HG03457 (cell line): Measurements from ENCODE around the gene AFF3.

ENCODE experiments used
- ATAC-seq: cut with Tn5 transposase; IDR thresholded peaks from one replicate; pipeline ENCODE4 v1.9.1; 2021; ENCODE audit warnings: moderate number of reproducible peaks; ENCODE audit not compliant: unreplicated experiment

Gene AFF3

GRCh38 chr2:100073110-100073509 lies 69.3 kb downstream of the AFF3 start:
- no peak for ATAC-seq

GRCh38 chr2:100072503-100072902 lies 69.9 kb downstream of the AFF3 start:
- no peak for ATAC-seq

DNA sequence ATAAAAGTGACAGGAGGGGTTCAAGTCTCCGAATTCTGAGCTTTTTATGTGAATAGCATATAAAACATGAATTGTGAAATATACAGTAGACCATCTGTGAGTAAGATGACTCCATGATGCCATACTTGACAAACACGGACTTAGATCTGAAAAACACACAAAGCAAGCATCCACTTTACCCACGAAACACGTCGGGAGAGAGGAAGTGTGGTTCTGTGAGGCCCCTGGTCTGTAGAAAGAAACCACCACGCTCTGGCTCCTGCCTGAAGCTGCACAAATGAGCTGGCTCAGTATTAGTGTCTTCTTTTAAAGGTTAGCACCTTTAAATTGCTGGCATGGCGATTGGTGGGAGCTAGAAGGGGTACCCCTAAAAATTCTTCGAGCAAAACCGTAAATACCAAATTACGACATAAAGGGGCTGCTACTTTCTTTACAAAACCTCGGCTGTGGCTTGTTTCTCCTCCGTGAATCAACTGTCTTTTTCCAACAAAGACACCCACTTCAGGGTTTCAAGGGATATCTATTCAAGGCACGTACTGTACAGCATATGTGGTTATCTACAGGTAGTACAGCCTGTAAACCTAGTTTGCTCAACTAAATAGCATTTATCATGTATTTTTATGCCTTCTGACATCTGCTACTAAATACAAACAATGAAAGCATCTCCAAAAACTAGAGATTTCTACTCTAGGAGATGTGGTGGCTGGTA lies 70.9 kb downstream of the AFF3 start:
- no peak for ATAC-seq

GRCh38 chr2:100070078-100070477 lies 72.3 kb downstream of the AFF3 start:
- no peak for ATAC-seq

- no peak for ATAC-seq
These were observed 74.0 kb downstream of the AFF3 start for GRCh38 chr2:100068395-100068794.

DNA sequence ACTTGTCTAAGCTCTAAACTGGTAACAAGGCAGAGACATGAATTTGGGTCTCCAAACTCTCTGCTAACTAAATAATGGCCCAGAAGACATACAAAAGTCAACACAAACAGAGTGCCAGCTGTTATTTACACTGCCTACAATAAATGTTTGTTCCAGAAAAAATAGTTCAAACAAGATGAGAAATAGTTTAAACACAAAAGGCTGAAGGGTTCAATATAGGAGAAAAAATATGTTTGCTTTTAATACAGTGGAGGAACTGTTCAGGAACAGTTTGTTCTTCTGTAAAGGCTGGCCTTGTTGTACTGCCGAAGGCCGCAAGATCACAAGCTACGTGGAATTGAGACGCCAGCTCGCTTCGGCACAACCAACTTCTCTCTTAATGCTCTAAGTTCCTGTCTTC lies 74.6 kb downstream of the AFF3 start:
- ATAC-seq = no peak

GRCh38 chr2:100066856-100067255 lies 75.5 kb downstream of the AFF3 start:
- no peak for ATAC-seq

GRCh38 chr2:100066246-100066645 lies 76.1 kb downstream of the AFF3 start:
- no peak for ATAC-seq

DNA sequence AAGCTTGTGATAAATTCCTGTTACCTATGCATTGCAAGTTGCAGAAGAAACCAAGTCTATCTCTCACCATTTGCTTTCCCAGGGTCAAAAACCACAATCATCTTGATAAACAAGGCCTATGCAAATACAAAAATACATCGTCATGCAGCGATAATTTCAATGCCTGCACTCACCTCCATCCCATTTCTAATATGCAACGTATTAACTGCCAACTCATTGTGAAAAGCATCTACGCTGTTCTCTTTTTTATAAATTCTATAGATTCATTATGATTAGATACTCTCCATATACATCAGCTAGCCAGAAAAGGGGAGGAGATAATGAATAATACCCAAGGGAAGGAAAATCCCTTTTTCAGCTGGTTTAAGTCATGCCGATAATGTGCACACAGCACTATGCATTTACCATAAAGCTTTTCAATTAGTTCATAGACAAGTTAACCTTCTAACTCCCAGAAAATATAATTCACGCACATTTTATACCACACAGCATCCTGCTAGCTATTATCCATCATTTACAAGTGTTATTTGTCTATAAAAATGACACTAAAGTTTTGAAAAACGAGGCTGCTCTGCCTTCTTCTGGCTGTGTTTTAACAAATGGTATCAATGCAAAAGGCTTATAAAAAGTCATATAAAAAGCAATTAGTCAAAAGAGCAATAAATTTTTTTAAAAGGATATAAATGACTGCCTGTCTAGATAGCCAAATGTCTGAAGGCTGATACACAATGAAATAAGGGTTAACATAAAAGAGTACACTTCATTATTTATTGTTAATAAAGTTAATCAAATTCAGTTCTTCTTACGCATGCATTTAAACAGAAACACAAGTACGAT lies 77.6 kb downstream of the AFF3 start:
- ATAC-seq = no peak

GRCh38 chr2:100064165-100064564 lies 78.2 kb downstream of the AFF3 start:
- no peak for ATAC-seq

- ATAC-seq = no peak
These were observed 78.9 kb downstream of the AFF3 start for GRCh38 chr2:100063459-100063953.

DNA sequence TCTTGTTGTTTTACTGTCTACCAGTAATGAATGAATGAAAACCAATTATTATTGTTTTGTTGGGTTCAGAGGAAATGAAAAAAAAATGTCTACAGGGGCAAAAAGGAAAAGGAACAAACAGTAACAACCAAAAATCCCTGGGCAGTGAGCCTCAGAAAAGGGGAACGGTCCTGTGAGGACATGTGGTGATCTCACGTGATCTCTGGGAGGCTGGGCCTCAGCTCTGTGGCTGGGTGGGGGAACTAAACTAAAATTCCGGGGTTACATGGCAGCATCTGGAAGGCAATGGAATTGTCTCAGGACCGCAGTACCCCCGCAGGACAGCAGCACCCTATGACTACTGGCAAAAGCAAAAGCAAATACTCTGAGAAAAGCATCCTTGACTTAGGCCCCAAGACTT lies 80.1 kb downstream of the AFF3 start:
- ATAC-seq = no peak

- no peak for ATAC-seq
These were observed 81.5 kb downstream of the AFF3 start for GRCh38 chr2:100060875-100061274.

DNA sequence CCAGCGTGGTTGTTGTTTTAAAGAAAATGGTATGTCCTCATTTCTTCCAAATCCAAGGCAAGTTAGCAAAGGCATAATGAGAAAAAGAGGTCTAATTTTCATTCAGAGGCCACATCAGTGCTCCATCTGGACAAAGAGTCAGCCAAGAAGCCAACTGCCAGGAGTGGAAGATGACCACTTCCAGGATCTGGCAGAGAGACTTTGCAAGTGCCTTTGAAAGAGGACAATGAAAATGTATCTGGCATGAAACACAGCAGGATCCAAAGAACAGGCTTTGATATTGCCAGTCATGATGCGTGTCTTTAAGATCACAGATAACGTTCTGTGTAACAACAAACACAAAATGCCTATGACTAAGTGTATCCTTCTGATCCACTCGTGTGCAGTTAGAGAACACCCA lies 82.8 kb downstream of the AFF3 start:
- no peak for ATAC-seq

DNA sequence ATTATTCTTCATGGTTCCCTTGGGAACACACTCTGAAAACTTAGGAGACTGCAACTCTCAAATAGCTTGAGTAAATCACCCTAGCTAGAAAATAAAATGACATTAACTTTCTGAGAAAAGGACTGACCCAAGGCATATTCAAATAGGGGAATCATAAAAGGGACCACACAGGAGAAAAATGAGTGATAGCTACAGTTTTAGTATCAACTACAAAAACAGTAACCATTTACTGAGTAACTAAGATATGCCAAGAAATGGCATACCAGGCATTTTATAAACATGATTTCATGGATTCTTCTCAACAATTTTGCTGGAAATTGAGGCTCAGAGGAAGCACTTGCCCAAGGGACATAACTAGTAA lies 84.5 kb downstream of the AFF3 start:
- ATAC-seq = no peak

DNA sequence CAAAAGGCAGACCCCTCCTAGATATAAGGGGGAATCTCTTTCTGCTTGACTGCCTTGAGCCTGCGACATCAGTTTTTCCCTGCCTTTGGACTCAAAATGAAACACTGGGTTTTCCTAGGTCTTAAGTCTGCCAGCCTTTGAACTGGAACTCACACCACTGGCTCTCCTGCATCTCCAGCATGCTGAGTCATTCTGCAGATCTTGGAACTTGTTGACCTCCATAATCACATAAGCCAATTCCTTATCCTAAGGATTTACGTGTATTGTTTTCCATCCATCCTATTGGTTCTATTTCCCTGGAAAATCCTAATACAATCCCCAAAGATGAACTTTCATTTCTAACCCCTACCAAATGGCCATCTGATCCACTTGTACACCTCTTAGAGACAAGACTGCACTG lies 88.0 kb downstream of the AFF3 start:
- no peak for ATAC-seq

DNA sequence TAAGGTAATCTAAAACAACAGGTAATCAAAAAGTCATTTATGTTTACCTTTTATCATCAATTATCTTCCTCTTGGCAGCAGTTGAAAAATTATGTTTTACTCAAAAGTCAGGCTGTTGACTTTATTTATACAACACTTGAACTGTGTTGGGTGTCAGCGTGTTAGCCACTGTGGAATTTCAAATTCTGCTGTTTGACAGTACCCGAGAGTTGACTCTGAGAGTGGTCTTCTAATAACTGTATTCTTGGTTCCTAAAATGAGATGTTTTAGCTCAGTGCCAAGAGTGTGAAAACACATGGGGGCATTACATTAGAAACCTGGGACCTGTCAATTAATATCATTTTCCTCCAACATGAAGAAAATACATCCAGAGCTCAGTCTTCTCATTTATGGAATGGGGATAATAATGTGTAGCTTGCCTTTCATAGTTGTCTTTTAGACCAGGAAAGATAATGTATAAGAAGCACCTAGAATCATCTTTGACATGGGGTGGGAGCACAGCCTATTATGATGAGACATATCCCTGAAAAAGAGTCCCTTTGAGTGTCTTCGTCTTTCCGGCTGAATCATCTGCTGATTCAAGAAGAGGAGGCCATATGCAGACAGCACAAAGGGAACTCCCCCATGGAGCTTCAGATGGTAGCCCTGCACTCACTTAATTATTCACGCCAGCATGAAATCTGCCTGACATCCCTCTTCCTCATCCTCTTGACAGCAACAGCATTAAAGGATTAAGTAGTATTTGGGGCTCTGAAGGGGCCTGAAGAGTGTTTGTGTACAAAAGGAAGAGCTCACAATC lies 89.1 kb downstream of the AFF3 start:
- ATAC-seq = no peak

GRCh38 chr2:100052650-100053049 lies 89.7 kb downstream of the AFF3 start:
- no peak for ATAC-seq

DNA sequence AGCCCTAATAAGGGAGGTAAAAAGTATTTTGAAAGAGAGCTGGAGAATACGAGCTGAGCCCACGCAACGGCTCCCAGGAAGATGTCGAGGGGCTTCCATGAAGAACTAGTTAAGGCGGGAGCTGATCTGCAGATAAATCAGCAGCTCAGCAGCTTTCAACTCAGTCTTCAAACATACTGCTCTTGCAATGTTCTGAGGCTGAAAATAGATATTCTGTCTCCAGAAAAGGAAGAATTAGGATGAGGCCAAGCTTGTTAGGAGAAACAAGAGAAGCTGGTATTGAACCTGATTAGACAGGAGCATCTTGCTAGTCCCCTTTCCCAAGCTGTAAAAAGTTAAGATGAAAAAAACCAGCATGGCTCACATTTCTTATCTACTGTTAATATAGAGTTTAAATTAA lies 91.1 kb downstream of the AFF3 start:
- ATAC-seq = no peak

GRCh38 chr2:100050685-100051084 lies 91.7 kb downstream of the AFF3 start:
- ATAC-seq = no peak
